Ascending aorta (tissue), 2 donors: ENCODE data around the gene STEAP1B. TPM values are rescaled to one million over a fixed set of nuclear protein-coding genes. Genes with fewer than 3 reads are reported as not detected.

Experiments used
- DNase-seq, 2 donors: peaks; one replicate each; pipeline ENCODE4 v3.0.0-alpha.2; 2019; ENCODE audit warnings: low spot score in 2 of 2
- H3K27ac ChIP-seq, 2 donors: fragments of 200-600 bp; sonication (generic); one replicate each; pipeline ENCODE4 v1.5.1; 2016 to 2017; ENCODE audit warnings: mild to moderate bottlenecking in 1 of 2
- H3K27me3 ChIP-seq: fragments of 200-600 bp; sonication (generic); one replicate; pipeline ENCODE4 v1.5.1; 2017
- H3K36me3 ChIP-seq, 2 donors: fragments of 200-600 bp; sonication (generic); one replicate each; pipeline ENCODE4 v1.5.1; 2016
- H3K4me1 ChIP-seq, 2 donors: fragments of 200-600 bp; sonication (generic); one replicate each; pipeline ENCODE4 v1.5.1; 2016 to 2017; ENCODE audit warnings: mild to moderate bottlenecking in 1 of 2
- H3K4me3 ChIP-seq, 2 donors: fragments of 200-600 bp; sonication (generic); one replicate each; pipeline ENCODE4 v1.5.1; 2016 to 2017; ENCODE audit warnings: mild to moderate bottlenecking in 1 of 2
- H3K9me3 ChIP-seq, 2 donors: fragments of 200-600 bp; sonication (generic); one replicate each; pipeline ENCODE4 v1.5.1; 2016
- intact Hi-C: fragments of 100-400 bp; cut with DNase I; formaldehyde crosslinking; loops from one replicate; pipeline ENCODE4 v1.15.1; 2023
- total RNA-seq: library from RNA; depleted of rRNA; stranded (reverse); fragments of >200 nt; gene quantifications from one replicate; pipeline ENCODE4 v1.1.0, GENCODE V29; 2016
- TF ChIP-seq, protein P1 (sequence below), 3 experiments: fragments of 200-600 bp in 2 of 3; fragments of 450-650 bp in 1 of 3; sonication (generic) in 2 of 3; IDR thresholded peaks; one replicate each; pipeline ENCODE4 v1.5.1; 2016 to 2019; ENCODE audit warnings: antibody characterized with exemption in 3 of 3, mild to moderate bottlenecking in 1 of 3, moderate library complexity in 1 of 3

STEAP1B gene
- total RNA-seq, 1 donor from 2014 or later: not detected

DNA sequence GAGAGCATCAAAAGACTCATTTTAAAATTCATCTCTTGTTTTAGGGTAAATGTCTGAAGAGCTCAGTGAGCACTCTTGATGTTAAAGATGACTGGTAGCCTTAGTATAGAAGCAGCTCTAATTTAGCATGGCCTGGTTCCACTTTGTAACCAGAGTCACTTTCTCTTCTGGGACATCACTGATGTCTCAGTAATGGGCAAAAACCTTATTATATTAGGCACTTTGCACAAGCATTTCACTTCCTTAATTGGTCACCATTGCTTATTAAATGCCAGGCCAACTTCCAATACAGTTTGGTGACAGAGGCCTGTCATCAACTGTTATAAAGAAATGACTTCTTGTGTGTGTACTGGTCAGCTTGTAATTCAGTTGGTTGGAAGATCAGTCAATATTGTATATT lies 53.0 kb downstream of the STEAP1B start:
- TF ChIP-seq, protein P1, sequence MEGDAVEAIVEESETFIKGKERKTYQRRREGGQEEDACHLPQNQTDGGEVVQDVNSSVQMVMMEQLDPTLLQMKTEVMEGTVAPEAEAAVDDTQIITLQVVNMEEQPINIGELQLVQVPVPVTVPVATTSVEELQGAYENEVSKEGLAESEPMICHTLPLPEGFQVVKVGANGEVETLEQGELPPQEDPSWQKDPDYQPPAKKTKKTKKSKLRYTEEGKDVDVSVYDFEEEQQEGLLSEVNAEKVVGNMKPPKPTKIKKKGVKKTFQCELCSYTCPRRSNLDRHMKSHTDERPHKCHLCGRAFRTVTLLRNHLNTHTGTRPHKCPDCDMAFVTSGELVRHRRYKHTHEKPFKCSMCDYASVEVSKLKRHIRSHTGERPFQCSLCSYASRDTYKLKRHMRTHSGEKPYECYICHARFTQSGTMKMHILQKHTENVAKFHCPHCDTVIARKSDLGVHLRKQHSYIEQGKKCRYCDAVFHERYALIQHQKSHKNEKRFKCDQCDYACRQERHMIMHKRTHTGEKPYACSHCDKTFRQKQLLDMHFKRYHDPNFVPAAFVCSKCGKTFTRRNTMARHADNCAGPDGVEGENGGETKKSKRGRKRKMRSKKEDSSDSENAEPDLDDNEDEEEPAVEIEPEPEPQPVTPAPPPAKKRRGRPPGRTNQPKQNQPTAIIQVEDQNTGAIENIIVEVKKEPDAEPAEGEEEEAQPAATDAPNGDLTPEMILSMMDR (IDR thresholded peaks at IDR 0.05): no peak
- H3K4me3 ChIP-seq: no peak overlapping the region
- peaks cover 0 to 4% of the 10 kb centered on the region in 2 donors for H3K4me1 ChIP-seq
- no peaks in the 10 kb centered on the region for H3K36me3 ChIP-seq
- no peaks in the 10 kb centered on the region for H3K27me3 ChIP-seq
- intact Hi-C loops: no loop called here
- H3K9me3 ChIP-seq: no peaks in the 10 kb centered on the region
- DNase-seq: no peak
- no peak overlapping the region for H3K27ac ChIP-seq

- no peak overlapping the region for H3K27ac ChIP-seq
Measured at GRCh38 chr7:22445853-22446252, 54.1 kb downstream of the STEAP1B start.

GRCh38 chr7:22445140-22445743 lies 54.7 kb downstream of the STEAP1B start:
- TF ChIP-seq, protein P1 (IDR thresholded peaks at IDR 0.05): no peak
- intact Hi-C loops: no loop called here
- peaks cover 0 to 4% of the 10 kb centered on the region in 2 donors for H3K4me1 ChIP-seq
- DNase-seq: peak in 1 of 2 donors; percentile 64
- no peak overlapping the region for H3K4me3 ChIP-seq
- no peaks in the 10 kb centered on the region for H3K36me3 ChIP-seq
- no peak overlapping the region for H3K27ac ChIP-seq
- no peaks in the 10 kb centered on the region for H3K9me3 ChIP-seq
- H3K27me3 ChIP-seq: no peaks in the 10 kb centered on the region

More at GRCh38 chr7:22445853-22446252, 54.1 kb downstream of the STEAP1B start:
- Histone ChIP-seq H3K36me3 (no peaks in the 10 kb centered on the region), H3K27me3 (no peaks in the 10 kb centered on the region), H3K4me3 (no peak overlapping the region), H3K9me3 (no peaks in the 10 kb centered on the region), H3K4me1 (peaks cover 0 to 4% of the 10 kb centered on the region in 2 donors)
- TF ChIP-seq, protein P1 (IDR thresholded peaks at IDR 0.05): no peak
- intact Hi-C loops: no loop called here
- no peak for DNase-seq

- Histone ChIP-seq H3K4me3 (no peak overlapping the region), H3K27ac (no peak overlapping the region), H3K4me1 (peaks cover 0 to 4% of the 10 kb centered on the region in 2 donors), H3K9me3 (no peaks in the 10 kb centered on the region), H3K36me3 (no peaks in the 10 kb centered on the region), H3K27me3 (no peaks in the 10 kb centered on the region)
- TF ChIP-seq, protein P1 (IDR thresholded peaks at IDR 0.05): no peak
- intact Hi-C loops: no loop called here
- DNase-seq: no peak
Measured at GRCh38 chr7:22444181-22444971, 55.6 kb downstream of the STEAP1B start.

- Histone ChIP-seq H3K9me3 (no peaks in the 10 kb centered on the region), H3K36me3 (no peaks in the 10 kb centered on the region), H3K27ac (no peak overlapping the region), H3K4me1 (peaks cover 0 to 4% of the 10 kb centered on the region in 2 donors), H3K27me3 (no peaks in the 10 kb centered on the region), H3K4me3 (no peak overlapping the region)
- TF ChIP-seq, protein P1 (IDR thresholded peaks at IDR 0.05): no peak
- intact Hi-C loops: no loop called here
- DNase-seq: no peak
Measured at GRCh38 chr7:22443370-22444180, 56.4 kb downstream of the STEAP1B start.
